ENCODE measurements around the gene CDH23.

CDH23 gene

DNA sequence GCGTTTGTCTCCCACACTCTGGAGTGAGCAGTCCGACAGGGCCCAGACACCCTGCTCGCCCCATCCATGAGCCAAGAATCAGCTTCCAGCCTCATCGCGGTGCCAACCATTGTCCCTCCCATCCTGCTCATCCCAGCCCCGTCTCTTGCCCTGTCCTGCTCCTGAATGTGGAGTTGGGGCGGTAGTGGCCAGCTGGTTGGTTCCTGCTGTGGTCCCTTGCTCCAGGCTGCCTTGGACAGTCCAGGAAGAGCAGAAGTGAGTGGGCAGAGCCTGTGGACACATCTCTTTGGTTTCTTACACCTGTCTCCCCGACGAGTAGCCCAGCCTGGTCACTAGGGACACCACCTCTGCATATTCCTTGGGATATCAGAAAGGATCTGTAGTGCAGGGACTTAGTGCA, 63.9 kb downstream of the CDH23 start:
- no peak overlapping the region for H3K4me3 ChIP-seq (ENCODE audit: low read depth in 1 of 2, low read length in 2 of 2)
- peaks cover 0 to 5% of the 10 kb centered on the region in 2 donors for H3K27me3 ChIP-seq (ENCODE audit: control insufficient read depth in 1 of 2, insufficient read depth in 2 of 2, low read length in 2 of 2)
- H3K4me1 ChIP-seq (ENCODE audit: control insufficient read depth in 1 of 2, insufficient read depth in 2 of 2, low read length in 2 of 2): no peaks in the 10 kb centered on the region
- H3K9me3 ChIP-seq (ENCODE audit: control insufficient read depth in 1 of 2, low read length in 2 of 2): no peaks in the 10 kb centered on the region
- no peak overlapping the region for H3K27ac ChIP-seq (ENCODE audit: low read depth, low read length)
- no peaks in the 10 kb centered on the region for H3K36me3 ChIP-seq (ENCODE audit: control insufficient read depth in 1 of 2, insufficient read depth in 2 of 2, low read length in 2 of 2)
- H3K9ac ChIP-seq (ENCODE audit: low read depth in 1 of 2, low read length in 2 of 2): no peak overlapping the region

DNA sequence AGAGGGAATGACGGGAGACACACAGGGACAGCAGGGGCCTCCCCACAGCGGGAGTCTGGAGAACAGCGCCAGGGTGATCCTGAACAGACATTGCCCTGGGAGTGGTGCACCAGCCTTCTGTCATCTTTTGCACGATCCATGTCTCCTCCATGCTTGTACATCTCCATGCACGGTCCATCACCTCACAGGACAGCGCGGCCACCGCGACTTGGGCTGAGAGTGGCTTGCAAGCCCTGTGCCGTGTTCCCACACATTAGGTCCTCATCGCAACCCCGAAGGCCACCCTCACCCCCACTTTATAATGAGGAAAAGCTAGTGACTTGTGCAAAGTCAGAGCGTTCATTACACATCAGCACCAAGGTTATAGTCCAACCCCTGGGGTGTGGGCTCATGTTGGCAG, 64.7 kb downstream of the CDH23 start:
- no peak overlapping the region for H3K9ac ChIP-seq (ENCODE audit: low read depth in 1 of 2, low read length in 2 of 2)
- H3K36me3 ChIP-seq (ENCODE audit: control insufficient read depth in 1 of 2, insufficient read depth in 2 of 2, low read length in 2 of 2): no peaks in the 10 kb centered on the region
- H3K27ac ChIP-seq (ENCODE audit: low read depth, low read length): no peak overlapping the region
- no peaks in the 10 kb centered on the region for H3K9me3 ChIP-seq (ENCODE audit: control insufficient read depth in 1 of 2, low read length in 2 of 2)
- no peak overlapping the region for H3K4me3 ChIP-seq (ENCODE audit: low read depth in 1 of 2, low read length in 2 of 2)
- no peaks in the 10 kb centered on the region for H3K4me1 ChIP-seq (ENCODE audit: control insufficient read depth in 1 of 2, insufficient read depth in 2 of 2, low read length in 2 of 2)
- peaks cover 0 to under 1% of the 10 kb centered on the region in 2 donors for H3K27me3 ChIP-seq (ENCODE audit: control insufficient read depth in 1 of 2, insufficient read depth in 2 of 2, low read length in 2 of 2)

DNA sequence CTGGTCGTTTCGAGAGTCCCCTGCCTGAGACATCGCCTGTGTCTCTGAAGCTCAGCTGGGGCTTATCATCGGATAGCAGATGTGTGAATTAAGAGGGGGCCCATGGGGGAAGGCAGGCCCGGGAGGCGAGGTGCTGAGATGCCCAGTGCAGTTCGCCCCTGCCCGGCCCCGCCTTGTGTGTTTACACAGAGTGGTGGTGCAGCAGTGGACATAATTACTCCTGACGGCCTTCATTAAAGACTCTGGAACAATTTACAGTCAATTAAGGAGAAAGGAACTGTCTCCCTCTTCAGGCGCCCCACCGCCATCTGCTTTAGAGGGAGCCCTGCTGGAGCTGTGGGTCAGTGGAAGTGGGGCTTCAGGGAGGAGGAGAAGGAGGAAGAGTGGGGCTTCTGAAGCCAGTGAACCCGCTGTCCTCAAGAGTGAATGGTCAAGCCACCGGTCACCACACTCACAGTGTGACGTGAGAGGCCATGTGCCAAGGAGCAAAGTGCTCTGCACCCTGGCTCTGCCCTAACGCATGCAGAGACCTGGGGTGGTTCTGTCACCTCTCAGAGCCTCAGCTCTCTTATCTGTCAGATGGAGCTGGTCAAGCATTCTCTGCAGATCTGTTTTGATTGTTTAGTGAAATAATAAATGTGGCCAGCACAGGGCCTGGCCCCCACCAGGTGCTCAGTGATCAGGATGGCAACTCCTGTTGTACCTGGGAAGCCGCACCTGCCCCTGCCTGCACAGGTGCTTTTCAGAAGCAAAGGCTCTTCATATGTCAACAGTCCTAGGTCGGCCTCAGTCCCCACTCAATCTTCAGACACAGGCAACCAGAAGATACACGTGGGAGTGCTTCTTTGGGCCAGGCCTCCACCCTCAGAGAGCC, 65.6 kb downstream of the CDH23 start:
- H3K9ac ChIP-seq (ENCODE audit: low read depth in 1 of 2, low read length in 2 of 2): no peak overlapping the region
- no peak overlapping the region for H3K27ac ChIP-seq (ENCODE audit: low read depth, low read length)
- H3K4me1 ChIP-seq (ENCODE audit: control insufficient read depth in 1 of 2, insufficient read depth in 2 of 2, low read length in 2 of 2): no peaks in the 10 kb centered on the region
- H3K4me3 ChIP-seq (ENCODE audit: low read depth in 1 of 2, low read length in 2 of 2): no peak overlapping the region
- H3K36me3 ChIP-seq (ENCODE audit: control insufficient read depth in 1 of 2, insufficient read depth in 2 of 2, low read length in 2 of 2): no peaks in the 10 kb centered on the region
- no peaks in the 10 kb centered on the region for H3K9me3 ChIP-seq (ENCODE audit: control insufficient read depth in 1 of 2, low read length in 2 of 2)
- no peaks in the 10 kb centered on the region for H3K27me3 ChIP-seq (ENCODE audit: control insufficient read depth in 1 of 2, insufficient read depth in 2 of 2, low read length in 2 of 2)

DNA sequence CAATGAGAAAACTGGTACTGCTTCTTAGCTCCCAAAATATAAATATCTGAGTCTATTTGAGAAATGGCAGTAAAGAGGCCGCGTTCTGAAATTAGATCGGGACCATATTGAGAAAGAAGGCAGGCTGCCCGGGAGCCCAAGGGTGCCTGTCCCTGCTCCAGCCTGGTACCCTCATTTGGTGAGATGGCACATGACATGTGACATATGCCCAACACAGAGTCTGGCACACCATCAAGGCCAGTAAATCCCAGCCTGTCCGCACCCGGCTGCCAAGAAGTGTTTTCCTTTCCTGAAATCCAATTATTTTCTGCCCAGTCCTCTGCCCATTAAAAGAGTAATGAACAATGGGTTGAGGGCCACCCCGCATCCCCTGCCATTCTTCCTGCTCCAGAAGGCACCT, 66.4 kb downstream of the CDH23 start:
- Histone ChIP-seq H3K27ac (ENCODE audit: low read depth, low read length) (no peak overlapping the region), H3K27me3 (ENCODE audit: control insufficient read depth in 1 of 2, insufficient read depth in 2 of 2, low read length in 2 of 2) (no peaks in the 10 kb centered on the region), H3K4me1 (ENCODE audit: control insufficient read depth in 1 of 2, insufficient read depth in 2 of 2, low read length in 2 of 2) (no peaks in the 10 kb centered on the region), H3K4me3 (ENCODE audit: low read depth in 1 of 2, low read length in 2 of 2) (no peak overlapping the region), H3K36me3 (ENCODE audit: control insufficient read depth in 1 of 2, insufficient read depth in 2 of 2, low read length in 2 of 2) (no peaks in the 10 kb centered on the region), H3K9me3 (ENCODE audit: control insufficient read depth in 1 of 2, low read length in 2 of 2) (no peaks in the 10 kb centered on the region), H3K9ac (ENCODE audit: low read depth in 1 of 2, low read length in 2 of 2) (no peak overlapping the region)

DNA sequence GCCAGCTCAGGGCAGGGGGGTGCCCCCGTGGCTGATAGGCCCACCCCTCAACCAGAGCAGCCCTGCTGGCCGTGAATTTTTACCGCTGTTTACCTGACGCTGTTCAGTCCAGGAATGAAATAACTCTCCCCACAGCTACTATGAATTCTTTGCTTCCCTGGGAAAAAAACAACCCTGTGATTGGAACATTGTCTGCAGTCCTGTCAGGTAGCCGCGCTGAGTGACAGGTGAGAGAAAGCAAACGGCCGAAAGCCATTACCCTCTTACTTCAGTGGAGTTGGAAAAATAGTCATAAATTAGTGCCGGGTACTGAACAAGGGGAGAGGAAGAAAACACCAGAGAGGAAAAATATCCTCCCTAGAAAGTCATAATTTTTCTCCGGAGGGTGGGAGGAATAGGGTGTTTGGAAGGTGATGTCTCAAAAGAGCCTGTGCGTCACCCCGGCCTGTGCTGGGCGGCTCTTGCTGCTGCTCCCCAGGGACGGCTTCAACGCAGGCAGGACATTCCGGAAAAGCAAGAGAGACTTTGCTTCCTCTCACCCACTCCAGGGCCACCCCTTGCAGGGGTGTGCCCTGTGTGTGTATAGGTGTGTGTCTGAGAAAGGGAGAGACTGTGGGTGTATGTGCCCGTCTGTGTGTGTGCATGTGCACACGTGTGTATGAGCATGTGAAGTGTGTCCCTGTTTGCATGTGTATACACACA, 69.0 kb downstream of the CDH23 start:
- Histone ChIP-seq H3K9ac (ENCODE audit: low read depth in 1 of 2, low read length in 2 of 2) (no peak overlapping the region), H3K27me3 (ENCODE audit: control insufficient read depth in 1 of 2, insufficient read depth in 2 of 2, low read length in 2 of 2) (no peaks in the 10 kb centered on the region), H3K4me1 (ENCODE audit: control insufficient read depth in 1 of 2, insufficient read depth in 2 of 2, low read length in 2 of 2) (no peaks in the 10 kb centered on the region), H3K36me3 (ENCODE audit: control insufficient read depth in 1 of 2, insufficient read depth in 2 of 2, low read length in 2 of 2) (no peaks in the 10 kb centered on the region), H3K4me3 (ENCODE audit: low read depth in 1 of 2, low read length in 2 of 2) (no peak overlapping the region), H3K27ac (ENCODE audit: low read depth, low read length) (no peak overlapping the region), H3K9me3 (ENCODE audit: control insufficient read depth in 1 of 2, low read length in 2 of 2) (no peaks in the 10 kb centered on the region)

DNA sequence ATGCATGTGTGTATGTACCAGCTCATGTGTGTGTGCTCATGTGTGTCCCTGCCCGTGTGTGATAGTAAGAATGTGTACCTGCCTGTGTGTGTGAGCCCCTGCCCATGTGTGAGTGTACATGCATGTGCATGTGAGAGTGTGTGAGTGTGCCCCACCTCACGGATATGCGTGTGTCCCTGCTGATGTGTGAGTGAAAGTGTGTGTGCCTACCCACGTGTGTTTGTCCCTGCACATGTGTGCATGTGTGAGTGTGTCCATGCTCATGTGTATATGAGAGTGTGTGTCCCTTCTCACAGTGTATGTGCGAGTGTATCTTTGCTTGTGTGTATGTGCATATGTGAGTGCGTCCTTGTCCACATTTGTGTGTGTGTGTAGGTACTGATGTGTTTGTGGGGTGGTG, 69.6 kb downstream of the CDH23 start:
- H3K9me3 ChIP-seq (ENCODE audit: control insufficient read depth in 1 of 2, low read length in 2 of 2): no peaks in the 10 kb centered on the region
- H3K4me1 ChIP-seq (ENCODE audit: control insufficient read depth in 1 of 2, insufficient read depth in 2 of 2, low read length in 2 of 2): no peaks in the 10 kb centered on the region
- H3K27me3 ChIP-seq (ENCODE audit: control insufficient read depth in 1 of 2, insufficient read depth in 2 of 2, low read length in 2 of 2): no peaks in the 10 kb centered on the region
- no peak overlapping the region for H3K9ac ChIP-seq (ENCODE audit: low read depth in 1 of 2, low read length in 2 of 2)
- no peak overlapping the region for H3K27ac ChIP-seq (ENCODE audit: low read depth, low read length)
- no peaks in the 10 kb centered on the region for H3K36me3 ChIP-seq (ENCODE audit: control insufficient read depth in 1 of 2, insufficient read depth in 2 of 2, low read length in 2 of 2)
- H3K4me3 ChIP-seq (ENCODE audit: low read depth in 1 of 2, low read length in 2 of 2): no peak overlapping the region

DNA sequence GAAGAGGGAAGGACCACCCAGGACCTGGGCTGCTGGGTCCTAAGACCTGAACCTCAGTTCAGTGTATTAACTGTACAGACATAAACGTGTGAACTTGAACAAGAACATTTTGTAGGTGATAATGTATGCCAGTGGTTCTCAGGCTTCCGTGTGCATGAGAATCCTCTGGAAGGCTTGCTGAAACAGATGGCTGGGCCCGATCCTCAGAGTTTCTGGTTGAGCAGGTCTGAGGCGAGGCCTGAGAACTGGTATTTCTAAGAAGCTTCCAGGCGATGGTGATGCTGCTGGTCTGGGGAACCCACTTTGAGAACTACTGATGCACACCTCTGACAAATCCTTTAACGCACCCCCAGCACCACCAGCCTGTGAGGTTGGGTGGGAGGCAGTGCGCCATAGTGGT, 70.4 kb downstream of the CDH23 start:
- no peak overlapping the region for H3K4me3 ChIP-seq (ENCODE audit: low read depth in 1 of 2, low read length in 2 of 2)
- no peak overlapping the region for H3K27ac ChIP-seq (ENCODE audit: low read depth, low read length)
- H3K36me3 ChIP-seq (ENCODE audit: control insufficient read depth in 1 of 2, insufficient read depth in 2 of 2, low read length in 2 of 2): no peaks in the 10 kb centered on the region
- no peaks in the 10 kb centered on the region for H3K9me3 ChIP-seq (ENCODE audit: control insufficient read depth in 1 of 2, low read length in 2 of 2)
- no peaks in the 10 kb centered on the region for H3K27me3 ChIP-seq (ENCODE audit: control insufficient read depth in 1 of 2, insufficient read depth in 2 of 2, low read length in 2 of 2)
- peaks cover 1 to 7% of the 10 kb centered on the region in 2 donors for H3K4me1 ChIP-seq (ENCODE audit: control insufficient read depth in 1 of 2, insufficient read depth in 2 of 2, low read length in 2 of 2)
- no peak overlapping the region for H3K9ac ChIP-seq (ENCODE audit: low read depth in 1 of 2, low read length in 2 of 2)

DNA sequence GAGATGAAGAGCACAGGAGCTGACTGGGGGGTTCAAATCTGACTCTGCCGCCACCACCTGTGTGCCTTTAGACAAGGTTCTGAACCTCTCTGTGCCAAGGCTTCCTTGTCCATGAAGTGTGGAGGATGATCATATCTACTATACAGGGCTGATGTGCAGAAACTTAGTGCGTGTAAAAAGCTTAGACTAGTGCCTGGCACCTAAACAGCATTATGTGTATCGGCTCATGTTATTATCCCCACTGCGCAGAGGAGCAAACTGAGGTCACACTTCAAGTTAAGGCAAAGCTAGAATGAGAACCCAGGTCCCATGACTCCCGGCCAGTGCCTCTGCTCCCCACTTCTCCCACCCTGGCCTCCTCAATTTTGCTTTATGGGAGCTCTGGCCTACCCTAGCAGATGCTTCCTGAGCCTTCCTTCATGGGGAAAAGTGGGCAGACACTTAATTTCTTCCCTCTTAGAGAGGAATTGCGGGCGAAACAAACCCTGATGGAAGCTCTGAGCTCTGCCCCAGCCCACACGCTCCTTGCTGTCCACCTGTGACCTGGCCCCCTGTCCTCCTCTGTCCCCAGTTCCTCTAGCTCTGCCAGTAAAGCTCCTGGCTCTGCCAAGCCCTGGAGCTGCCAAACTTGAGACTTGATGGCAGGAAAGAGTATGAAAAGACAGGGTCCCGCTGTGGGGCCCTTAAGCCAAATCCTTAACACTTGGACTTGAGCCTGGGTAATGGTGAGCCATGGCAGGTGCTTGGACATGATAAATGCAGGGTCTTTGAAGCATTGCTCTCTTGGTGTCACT, 71.0 kb downstream of the CDH23 start:
- no peak overlapping the region for H3K9ac ChIP-seq (ENCODE audit: low read depth in 1 of 2, low read length in 2 of 2)
- H3K27me3 ChIP-seq (ENCODE audit: control insufficient read depth in 1 of 2, insufficient read depth in 2 of 2, low read length in 2 of 2): no peaks in the 10 kb centered on the region
- H3K9me3 ChIP-seq (ENCODE audit: control insufficient read depth in 1 of 2, low read length in 2 of 2): no peaks in the 10 kb centered on the region
- peaks cover 6 to 13% of the 10 kb centered on the region in 2 donors for H3K4me1 ChIP-seq (ENCODE audit: control insufficient read depth in 1 of 2, insufficient read depth in 2 of 2, low read length in 2 of 2)
- no peaks in the 10 kb centered on the region for H3K36me3 ChIP-seq (ENCODE audit: control insufficient read depth in 1 of 2, insufficient read depth in 2 of 2, low read length in 2 of 2)
- no peak overlapping the region for H3K4me3 ChIP-seq (ENCODE audit: low read depth in 1 of 2, low read length in 2 of 2)
- H3K27ac ChIP-seq (ENCODE audit: low read depth, low read length): no peak overlapping the region

DNA sequence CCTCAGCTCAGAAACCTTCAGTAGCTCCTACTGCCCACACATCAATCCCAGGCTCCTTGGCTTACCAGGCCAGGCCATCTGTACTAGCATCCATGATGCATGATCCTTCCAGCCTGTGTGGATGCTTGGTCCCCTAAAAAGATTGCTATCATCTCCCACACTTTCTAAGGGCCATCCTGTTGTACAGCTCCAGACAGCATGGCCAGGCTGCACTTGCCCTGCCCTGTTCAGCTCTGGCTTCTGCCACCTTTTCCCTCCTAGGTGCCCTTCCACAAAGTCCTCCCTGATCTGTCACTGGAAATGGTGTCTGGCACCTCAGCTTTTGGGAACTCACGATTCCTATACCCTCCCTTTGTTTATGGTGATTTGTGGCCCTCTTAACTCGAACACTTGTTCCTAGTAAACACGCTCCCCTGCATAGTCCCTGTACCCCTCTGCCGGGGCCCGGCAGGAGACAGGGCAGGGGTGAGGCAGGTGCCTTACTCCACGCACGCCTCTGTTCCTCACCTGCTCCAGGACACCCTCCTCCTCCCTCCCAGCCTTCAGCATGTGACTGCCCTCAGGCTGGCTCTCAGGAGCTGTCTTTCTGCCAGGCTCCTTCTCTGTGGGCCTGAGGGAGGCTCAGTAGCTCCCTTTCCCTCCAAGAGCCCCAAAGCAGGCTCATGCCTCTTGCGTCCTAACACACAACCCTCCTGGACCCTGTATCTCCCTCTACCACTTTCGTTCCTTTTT, 71.8 kb downstream of the CDH23 start:
- H3K9ac ChIP-seq (ENCODE audit: low read depth in 1 of 2, low read length in 2 of 2): no peak overlapping the region
- no peaks in the 10 kb centered on the region for H3K36me3 ChIP-seq (ENCODE audit: control insufficient read depth in 1 of 2, insufficient read depth in 2 of 2, low read length in 2 of 2)
- H3K27ac ChIP-seq (ENCODE audit: low read depth, low read length): no peak overlapping the region
- H3K27me3 ChIP-seq (ENCODE audit: control insufficient read depth in 1 of 2, insufficient read depth in 2 of 2, low read length in 2 of 2): no peaks in the 10 kb centered on the region
- H3K4me3 ChIP-seq (ENCODE audit: low read depth in 1 of 2, low read length in 2 of 2): no peak overlapping the region
- peaks cover 7 to 20% of the 10 kb centered on the region in 2 donors for H3K4me1 ChIP-seq (ENCODE audit: control insufficient read depth in 1 of 2, insufficient read depth in 2 of 2, low read length in 2 of 2)
- H3K9me3 ChIP-seq (ENCODE audit: control insufficient read depth in 1 of 2, low read length in 2 of 2): no peaks in the 10 kb centered on the region
